ENCODE measurements around the gene TBC1D9B. TPM values are rescaled to one million over a fixed set of nuclear protein-coding genes. Genes with fewer than 3 reads are reported as not detected.
A peak's percentile ranks its signal among the peaks of the same experiment; 100 is the strongest.
"Not testable (repeated sequence)": the region's sequence is repeated elsewhere in the genome, so short reads cannot be mapped to it uniquely, and the experiment has no call there.

TBC1D9B gene
- total RNA-seq, 1 donor from 2014 or later = 55.8 TPM

DNA sequence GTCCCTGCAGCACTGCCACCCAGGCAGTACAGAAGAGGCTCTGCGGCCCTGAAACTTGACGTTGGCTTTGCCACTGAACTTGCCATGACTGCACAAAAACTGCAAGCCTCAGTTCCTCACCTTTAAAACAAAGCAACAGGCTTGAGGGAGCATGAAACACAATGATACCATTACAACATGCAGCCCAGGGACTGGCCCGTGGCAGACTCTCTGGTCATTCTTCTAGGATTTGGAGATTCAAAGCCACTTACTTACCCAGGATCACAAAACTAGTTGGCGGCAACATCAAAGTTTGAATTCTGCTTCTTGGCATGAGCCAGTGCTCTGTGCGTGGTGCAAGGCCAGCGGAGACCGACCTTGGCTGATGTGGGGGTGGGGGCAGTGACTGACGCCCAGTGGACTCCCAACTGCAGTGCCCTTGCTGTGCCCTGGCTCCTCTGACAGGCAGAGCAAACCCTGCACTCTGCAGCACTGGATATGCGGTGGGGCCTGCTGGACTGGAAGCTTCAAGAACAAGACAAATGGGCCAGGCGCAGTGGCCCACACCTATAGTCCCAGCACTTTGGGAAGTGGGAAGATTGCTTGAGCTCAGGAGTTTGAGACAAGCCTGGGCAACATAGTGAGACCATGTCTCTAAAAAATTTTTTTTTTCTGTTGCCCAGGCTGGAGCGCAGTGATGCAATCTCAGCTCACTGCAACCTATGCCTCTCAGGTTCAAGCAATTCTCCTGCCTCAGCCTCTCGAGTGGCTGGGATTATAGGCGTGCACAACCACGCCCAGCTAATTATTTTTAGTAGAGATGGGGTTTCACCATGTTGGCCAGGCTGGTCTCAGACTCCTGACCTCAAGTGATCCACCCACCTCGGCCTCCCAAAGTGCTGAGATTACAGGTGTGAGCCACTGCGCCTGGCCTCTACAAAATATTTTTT, 68.1 kb downstream of the TBC1D9B start:
- peak in 1 of 2 donors; percentile 58 for DNase-seq (ENCODE audit: low read depth in 2 of 2)

DNA sequence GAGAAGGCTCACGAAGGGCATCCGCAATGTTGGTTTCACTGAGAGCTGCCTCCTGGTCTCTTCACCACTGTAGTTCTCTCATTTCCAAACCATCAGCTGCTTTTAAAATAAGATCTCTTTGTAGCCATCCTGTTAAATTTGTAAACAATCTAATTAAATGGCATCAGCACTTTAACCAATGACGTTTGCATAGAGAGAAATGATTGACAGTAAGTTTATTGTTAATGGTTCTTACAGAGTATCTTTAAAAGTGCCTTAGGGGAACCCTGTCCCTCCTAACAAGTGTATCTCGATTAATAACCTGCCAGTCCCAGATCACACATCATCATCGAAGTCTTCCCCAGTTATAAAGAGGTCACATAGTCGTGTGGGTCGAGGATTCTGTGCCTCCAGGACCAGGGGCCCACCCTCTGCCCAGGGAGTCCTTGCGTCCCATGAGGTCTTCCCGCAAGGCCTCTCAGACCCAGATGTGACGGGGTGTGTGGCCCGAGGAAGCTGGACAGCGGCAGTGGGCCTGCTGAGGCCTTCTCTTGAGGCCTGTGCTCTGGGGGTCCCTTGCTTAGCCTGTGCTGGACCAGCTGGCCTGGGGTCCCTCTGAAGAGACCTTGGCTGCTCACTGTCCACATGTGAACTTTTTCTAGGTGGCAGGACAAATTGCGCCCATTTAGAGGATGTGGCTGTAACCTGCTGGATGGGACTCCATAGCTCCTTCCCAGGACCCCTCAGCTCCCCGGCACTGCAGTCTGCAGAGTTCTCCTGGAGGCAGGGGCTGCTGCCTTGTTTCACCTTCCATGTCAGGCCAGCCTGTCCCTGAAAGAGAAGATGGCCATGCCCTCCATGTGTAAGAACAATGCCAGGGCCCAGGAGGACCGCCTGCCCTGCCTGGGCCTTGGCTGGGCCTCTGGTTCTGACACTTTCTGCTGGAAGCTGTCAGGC, 70.4 kb downstream of the TBC1D9B start:
- peak in 1 of 2 donors; percentile 35 for DNase-seq (ENCODE audit: low read depth in 2 of 2)

DNA sequence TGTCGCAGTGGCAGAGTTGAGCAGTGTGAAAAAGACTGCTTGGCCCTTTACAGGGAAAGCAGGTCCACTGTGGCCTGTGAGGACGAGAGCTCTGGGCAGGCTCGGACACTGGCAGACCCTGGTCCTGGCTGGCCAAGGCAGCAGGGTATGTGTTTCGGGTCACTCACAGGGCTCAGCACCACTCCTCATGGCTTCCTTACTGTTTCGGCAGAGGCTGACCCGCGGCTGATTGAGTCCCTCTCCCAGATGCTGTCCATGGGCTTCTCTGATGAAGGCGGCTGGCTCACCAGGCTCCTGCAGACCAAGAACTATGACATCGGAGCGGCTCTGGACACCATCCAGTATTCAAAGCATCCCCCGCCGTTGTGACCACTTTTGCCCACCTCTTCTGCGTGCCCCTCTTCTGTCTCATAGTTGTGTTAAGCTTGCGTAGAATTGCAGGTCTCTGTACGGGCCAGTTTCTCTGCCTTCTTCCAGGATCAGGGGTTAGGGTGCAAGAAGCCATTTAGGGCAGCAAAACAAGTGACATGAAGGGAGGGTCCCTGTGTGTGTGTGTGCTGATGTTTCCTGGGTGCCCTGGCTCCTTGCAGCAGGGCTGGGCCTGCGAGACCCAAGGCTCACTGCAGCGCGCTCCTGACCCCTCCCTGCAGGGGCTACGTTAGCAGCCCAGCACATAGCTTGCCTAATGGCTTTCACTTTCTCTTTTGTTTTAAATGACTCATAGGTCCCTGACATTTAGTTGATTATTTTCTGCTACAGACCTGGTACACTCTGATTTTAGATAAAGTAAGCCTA, 71.3 kb downstream of the TBC1D9B start:
- DNase-seq (ENCODE audit: low read depth in 2 of 2) = peak; percentile 52 to 58

DNA sequence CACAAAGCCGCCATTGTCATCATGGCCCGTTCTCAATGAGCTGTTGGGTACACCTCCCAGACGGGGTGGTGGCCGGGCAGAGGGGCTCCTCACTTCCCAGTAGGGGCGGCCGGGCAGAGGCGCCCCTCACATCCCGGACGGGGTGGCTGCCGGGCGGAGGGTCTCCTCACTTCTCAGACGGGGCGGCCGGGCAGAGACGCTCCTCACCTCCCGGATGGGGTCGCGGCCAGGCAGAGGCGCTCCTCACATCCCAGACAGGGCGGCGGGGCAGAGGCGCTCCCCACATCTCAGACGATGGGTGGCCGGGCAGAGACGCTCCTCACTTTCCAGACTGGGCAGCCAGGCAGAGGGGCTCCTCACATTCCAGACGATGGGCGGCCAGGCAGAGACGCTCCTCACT, 72.8 kb downstream of the TBC1D9B start:
- DNase-seq (ENCODE audit: low read depth in 2 of 2) = not testable (repeated sequence)

DNA sequence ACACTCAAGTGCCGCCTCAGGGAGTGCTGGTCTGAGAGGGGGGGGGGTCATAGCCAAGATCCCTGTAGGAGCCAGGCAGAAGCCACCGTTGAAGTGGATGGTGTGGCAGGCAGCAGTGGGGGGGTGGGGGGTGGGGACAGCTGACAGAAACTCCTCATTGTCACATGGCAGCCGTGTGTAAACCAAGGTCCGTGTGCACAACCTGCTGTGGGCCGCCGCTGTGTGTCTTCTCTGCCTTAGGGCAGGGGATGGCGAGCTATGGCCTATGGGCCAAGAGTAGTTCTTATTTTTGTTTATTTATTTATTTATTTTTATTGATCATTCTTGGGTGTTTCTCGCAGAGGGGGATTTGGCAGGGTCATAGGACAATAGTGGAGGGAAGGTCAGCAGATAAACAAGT, 73.6 kb downstream of the TBC1D9B start:
- DNase-seq (ENCODE audit: low read depth in 2 of 2) = no peak

DNA sequence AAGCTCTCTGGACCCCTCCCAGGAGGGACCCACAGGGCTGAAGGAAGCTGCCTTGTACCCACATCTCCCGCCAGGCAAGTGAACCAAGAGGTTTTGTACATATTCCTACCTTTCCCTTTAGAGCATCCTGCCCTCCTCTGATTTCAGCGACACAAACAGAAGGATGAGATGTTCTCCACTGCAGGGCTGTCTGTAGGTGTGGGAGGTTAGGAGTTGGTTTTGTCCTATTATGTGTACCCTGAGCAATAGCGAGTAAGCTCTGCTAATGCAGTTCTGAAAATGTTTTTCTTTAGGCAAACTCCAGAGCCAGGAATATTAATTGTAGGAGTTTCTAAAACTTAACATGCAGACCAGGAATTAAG, 74.0 kb downstream of the TBC1D9B start:
- DNase-seq (ENCODE audit: low read depth in 2 of 2) = no peak

DNA sequence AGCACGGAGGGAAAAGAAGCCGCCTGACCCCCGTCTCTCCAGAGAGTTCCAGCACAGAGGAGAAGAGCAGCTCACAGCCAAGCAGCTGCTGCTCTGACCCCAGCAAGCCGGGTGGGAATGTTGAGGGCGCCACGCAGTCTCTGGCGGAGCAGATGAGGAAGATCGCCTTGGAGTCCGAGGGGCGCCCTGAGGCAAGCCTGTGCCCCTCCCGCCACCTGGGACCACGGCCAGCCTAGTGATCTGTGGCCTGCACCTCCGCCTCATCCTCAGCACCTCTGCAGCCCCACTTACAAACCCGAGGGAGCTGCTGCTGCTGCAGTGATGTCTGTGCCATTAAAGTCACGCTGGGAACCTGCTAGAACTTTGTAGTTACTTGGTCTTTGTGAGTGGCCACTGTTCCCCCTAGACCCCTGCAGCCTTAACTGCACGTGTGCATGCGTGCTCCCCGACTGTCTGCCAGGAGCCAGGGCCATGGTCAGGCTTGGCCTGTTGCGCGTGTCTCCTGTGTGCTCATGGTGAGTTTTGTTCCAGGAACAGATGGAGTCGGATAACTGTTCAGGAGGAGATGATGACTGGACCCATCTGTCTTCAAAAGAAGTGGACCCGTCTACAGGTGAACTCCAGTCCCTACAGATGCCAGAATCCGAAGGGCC, 74.5 kb downstream of the TBC1D9B start:
- DNase-seq (ENCODE audit: low read depth in 2 of 2) = peak in 1 of 2 donors; percentile 10

DNA sequence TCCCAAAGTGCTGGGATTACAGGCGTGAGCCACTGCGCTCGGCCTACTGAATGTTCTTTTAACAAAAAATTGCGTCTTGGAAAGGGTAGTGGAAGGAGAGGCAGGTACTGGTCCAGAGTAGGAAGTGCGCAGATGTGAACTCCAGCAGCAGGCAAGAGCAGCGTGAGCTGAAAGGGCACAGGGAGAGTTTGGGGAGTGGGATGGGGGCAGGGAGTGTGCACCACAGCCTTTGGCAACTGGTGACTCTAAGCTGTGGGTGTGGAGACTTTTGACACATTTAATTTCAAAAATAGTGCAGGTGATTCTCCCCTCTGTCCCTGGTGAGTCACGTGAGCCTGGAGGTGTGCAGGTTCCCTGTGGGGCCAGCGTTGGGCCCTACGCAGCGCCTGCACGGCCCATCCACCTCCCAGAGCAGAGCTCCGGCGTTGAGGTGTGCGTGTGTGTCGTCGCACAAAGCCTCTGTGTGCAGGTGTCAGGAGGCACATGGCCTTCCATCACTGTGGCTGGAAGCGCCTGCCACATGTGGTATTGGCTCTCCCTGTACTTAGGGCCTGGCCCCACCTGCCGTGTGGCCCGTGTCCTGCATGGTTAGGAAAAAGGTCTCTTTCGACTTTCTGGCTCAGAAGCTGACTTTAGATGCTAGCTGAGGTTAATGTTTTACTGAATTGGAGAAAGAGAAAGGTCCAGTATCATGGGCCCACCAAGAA, 75.5 kb downstream of the TBC1D9B start:
- no peak for DNase-seq (ENCODE audit: low read depth in 2 of 2)

DNA sequence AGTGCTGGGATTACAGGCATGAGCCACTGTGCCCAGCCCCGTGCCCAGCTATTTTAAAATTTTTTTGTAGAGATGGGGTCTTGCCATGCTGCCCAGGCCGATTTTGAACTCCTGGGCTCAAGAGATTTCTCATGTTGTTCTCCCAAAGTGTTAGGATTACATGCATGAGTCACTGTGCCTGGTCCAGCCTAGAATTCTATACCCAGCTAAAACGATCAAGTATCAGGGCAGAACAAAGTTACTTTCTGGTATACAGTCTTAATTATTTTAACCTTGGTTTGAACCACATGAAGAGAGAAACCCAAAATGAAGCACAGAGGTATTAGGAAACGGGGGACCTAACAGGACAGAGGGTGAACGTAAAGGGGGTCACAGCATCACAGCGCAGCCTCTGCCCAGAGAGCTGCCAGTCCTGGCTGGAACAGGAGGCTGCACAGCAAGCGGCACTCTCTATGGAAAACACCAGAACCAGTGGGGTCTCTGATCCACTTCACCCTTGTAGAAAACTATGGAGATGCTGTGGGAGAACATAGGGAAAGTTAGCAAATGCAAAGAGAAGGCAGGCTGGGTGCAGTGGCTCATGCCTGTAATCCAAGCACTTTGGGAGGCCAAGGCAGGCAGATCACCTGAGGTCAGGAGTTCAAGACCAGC, 76.8 kb downstream of the TBC1D9B start:
- DNase-seq (ENCODE audit: low read depth in 2 of 2) = no peak

DNA sequence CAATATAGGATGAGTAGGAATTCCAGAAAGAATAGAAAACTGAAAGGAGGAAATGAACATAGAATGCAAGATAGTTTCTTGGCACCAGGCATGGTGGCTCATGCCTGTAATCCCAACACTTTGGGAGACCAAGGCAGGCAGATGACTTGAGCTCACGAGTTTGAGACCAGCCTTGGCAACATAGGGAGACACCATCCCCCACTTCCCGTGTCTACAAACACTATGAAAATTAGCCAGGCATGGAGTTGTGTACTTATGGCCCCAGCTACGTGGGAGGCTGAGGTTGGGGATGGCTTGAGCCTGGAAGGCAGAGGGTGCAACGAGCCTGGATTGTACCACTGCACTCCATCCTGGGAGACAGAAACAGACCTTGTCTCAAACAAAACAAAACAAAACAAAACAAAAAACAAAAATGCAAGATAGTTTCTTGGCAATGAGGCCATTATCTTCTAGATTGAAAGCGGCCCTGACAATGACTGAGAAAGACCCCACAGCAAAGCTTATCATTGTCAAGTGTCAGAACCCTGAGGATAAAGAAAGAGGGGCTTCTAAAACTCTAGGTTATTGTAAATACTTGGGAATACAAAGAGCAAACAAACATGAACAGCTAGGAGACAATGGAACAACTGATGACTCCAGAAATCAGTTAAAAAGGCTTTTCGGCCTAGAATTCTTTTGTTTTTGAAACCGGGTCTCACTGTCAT, 77.8 kb downstream of the TBC1D9B start:
- no peak for DNase-seq (ENCODE audit: low read depth in 2 of 2)

DNA sequence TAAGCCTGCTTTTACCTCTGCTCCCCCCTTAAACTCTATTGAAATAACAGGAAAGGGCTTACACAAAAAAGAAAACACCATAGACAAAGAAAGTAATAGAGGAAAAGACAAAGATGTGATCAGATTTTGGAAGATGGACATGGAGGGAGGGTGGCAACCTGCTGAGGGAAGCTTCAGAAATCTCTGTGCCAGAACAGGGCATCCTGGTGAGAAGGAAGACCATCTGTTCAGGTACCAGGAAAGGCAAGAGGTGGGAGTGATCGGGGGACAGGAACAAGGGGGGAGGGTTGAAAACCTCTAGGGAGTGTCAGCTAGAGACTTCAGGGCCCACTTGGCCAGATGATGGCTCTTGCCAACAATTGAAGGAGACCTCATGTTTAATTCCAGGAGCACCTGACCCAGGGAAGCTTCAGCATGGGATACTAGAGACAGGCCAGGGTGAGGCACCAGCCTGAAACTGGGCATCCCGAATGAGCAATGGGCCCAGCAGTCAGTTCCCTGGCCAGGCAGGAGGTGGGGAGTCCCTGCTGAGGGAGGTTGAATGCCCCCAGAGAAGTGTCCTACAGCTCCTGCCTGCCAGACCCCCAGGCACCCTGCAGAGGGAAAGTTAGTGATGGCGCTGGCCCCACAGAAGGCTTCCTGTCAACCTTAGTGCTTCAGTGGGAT, 78.8 kb downstream of the TBC1D9B start:
- DNase-seq (ENCODE audit: low read depth in 2 of 2) = no peak

DNA sequence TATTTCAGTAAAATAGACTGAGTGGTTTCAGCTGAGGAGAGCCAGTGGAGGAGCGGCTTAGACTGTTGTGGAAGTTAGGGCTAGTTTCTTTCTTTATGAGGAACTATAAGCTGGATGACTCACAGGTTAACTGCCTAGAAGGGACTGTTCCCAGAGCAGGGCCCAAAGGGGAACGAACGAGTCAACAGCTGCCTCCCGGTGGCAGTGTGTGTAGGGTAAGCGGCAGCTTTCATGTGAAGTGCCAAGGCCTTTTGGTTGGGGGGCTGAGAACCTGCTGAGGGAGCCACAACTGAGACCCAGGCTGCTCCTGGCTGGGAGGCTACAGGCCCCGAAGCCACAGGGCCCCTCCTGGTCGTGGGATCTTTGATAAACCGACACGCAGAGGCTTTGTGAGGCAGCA, 80.0 kb downstream of the TBC1D9B start:
- peak; percentile 40 to 51 for DNase-seq (ENCODE audit: low read depth in 2 of 2)

DNA sequence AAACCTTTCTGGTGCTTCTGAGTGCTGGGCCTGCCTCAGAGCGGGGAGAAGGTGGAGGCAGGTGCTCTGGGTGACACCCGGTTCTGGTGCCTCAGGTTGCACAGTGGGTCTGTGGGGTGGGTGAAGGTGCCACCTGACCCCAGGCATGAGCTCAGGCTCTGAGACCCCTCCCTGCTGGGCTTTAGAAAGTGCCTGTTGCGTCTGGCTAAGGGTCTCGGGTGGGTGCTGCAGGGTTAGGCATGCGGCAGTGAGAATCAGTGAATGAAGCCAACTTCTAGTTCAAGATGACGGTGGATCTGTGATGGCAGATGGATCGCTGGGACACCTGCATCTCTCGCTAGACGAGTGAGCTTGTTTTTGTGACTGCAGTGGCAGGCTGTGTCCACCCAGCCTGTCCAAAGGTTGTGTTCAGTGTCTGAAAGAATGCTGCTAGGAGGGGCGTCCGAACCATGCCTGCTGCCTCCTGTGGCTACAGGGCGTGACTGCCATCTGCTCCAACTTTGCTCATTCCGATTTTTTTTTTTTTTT, 82.0 kb downstream of the TBC1D9B start:
- peak in 1 of 2 donors; percentile 39 for DNase-seq (ENCODE audit: low read depth in 2 of 2)

DNA sequence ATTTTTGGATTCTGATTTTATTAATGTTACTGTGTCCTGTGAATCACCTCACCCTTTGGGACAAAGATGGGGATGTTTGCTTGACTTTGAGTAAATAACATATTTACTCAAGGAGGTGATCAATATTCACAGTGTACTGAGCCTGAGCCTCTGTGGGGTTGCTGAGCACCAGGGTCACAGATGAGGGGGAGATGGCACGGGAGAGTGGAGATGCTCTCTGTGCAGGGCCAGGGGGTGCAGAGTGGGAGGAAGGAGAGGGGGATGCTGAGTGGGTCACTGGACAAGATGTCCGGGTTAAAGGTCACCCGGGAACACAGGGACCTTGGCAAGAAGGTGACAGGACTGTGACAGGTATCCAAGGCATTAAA, 83.0 kb downstream of the TBC1D9B start:
- DNase-seq (ENCODE audit: low read depth in 2 of 2) = no peak

DNA sequence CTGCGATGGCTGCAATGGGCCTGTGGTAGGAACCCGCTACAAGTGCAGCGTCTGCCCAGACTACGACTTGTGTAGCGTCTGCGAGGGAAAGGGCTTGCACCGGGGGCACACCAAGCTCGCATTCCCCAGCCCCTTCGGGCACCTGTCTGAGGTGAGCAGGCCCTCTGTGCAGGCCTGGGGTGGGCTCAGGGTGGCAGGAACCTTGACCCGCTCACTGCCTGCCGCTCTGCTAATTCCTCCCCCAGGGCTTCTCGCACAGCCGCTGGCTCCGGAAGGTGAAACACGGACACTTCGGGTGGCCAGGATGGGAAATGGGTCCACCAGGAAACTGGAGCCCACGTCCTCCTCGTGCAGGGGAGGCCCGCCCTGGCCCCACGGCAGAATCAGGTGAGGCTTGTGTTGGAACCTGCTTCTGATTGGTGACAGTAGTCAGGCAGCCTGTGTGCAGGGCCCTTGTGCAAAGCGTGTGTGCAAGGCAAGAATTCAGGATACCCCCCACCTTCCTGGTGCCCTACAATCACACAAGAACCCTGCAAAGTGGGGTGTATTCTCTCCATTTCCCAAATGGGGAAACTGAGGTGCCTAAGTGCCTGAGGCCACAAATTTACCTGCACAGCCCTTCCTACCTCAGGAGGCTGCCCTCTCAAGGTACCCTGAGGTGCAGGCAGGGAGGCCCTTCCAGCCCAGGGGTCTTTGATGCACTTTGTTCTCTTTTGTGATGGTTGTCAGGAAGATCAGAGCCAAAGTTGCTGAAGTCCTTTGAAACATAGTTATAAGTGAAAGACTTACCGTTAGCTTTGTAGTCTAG, 83.6 kb downstream of the TBC1D9B start:
- no peak for DNase-seq (ENCODE audit: low read depth in 2 of 2)

DNA sequence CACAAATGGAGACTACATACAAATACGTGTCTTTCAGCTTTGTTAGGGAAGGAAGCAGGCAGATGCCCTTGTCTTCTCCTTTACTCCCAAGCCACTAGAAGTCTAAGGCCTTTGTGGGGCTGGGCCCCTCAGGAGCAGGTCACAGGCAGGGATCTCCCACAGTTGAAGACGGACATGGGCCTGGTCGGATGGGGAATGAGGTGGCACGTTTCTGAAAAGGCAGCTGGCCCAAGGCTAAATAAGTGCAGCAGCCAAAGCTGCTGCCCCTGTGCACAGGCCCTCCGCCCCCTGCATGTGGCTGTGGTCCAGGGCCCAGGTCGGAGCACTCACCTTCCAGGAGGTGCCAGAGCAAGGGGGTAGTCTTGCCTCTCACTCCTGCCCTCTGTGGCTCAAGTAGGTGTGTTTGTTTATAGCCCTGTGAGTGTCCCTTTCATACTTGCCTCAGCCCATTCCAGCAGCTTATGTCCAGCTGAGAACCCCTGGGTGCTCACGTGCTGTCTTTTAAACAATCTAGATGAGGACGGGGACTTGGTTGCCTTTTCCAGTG, 85.2 kb downstream of the TBC1D9B start:
- no peak for DNase-seq (ENCODE audit: low read depth in 2 of 2)

DNA sequence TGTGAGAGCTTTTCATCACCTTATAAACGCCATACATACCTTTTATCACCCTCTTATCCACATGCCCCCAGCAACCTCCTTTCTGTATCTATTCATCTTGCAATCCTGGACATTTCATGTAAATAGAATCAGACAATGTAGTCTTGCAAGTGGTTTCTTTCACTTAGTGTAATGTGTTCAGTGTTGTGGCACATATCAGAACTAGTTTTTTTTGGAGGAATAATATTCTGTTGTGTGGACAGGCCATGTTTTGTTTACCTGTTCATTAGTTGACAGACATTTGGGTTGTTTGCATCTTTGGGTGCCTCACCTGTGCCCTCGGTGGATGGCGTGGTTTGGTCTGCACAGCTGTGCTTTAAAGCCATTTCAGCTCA, 85.7 kb downstream of the TBC1D9B start:
- no peak for DNase-seq (ENCODE audit: low read depth in 2 of 2)

Data from lung microvascular endothelial cell (primary cell).